Neural cell (in vitro differentiated cells): Measurements from ENCODE around the gene STPG4.

Experiments
- MXI1 ChIP-seq: fragments of 450-650 bp; conservative IDR thresholded peaks from 2 replicates; pipeline ENCODE4 v1.6.1; 2014; ENCODE audit warnings: antibody characterized with exemption, mild to moderate bottlenecking; ENCODE audit not compliant: poor library complexity, severe bottlenecking
- POLR2AphosphoS5 ChIP-seq: IDR thresholded peaks from 2 replicates; pipeline ENCODE4 v1.6.1; 2012
- REST ChIP-seq: IDR thresholded peaks from 2 replicates; pipeline ENCODE4 v1.6.1; 2012; ENCODE audit warnings: borderline replicate concordance
- SMC3 ChIP-seq: fragments of 450-650 bp; conservative IDR thresholded peaks from 2 replicates; pipeline ENCODE4 v1.6.1; 2014; ENCODE audit warnings: antibody characterized with exemption, mild to moderate bottlenecking, moderate library complexity; ENCODE audit not compliant: poor library complexity
- TF ChIP-seq, protein P1 (sequence below): fragments of 450-650 bp; IDR thresholded peaks from 2 replicates; pipeline ENCODE4 v1.5.1; 2014; ENCODE audit warnings: antibody characterized with exemption, mild to moderate bottlenecking, moderate library complexity; ENCODE audit not compliant: poor library complexity, severe bottlenecking

DNA sequence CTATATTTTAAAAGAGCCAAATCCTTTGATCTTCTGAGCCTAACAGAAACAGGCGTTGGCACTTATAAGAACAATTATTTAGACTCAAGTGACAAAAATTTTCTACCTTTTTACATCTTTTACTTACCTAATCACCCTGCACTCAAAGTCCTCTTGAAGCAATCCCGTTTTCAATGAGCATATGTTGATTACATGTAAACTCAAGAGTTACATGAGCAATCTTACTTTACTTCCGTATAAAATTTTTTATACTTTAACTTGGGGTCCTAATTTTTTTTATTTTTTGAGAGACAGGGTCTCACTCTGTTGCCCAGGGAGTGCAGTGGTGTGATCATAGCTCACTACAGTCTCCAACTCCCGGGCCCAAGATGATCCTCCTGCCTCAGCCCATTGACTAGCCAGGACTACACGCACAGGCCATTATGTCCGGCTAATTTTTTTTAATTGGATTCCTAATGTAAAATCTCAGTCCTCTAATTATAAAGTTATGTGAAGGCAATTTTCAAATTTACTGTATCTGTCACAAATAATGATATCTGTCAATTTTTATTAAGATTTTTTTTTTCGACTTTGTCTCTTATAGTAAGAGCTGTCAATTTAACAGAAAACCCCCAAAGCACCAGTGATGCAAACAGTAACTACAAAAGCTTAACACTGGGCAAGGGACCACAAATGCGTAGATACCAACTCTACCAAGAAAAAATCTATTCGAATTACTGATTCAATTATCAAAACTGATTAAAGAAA lies 19.1 kb upstream of the STPG4 start:
- TF ChIP-seq, protein P1, sequence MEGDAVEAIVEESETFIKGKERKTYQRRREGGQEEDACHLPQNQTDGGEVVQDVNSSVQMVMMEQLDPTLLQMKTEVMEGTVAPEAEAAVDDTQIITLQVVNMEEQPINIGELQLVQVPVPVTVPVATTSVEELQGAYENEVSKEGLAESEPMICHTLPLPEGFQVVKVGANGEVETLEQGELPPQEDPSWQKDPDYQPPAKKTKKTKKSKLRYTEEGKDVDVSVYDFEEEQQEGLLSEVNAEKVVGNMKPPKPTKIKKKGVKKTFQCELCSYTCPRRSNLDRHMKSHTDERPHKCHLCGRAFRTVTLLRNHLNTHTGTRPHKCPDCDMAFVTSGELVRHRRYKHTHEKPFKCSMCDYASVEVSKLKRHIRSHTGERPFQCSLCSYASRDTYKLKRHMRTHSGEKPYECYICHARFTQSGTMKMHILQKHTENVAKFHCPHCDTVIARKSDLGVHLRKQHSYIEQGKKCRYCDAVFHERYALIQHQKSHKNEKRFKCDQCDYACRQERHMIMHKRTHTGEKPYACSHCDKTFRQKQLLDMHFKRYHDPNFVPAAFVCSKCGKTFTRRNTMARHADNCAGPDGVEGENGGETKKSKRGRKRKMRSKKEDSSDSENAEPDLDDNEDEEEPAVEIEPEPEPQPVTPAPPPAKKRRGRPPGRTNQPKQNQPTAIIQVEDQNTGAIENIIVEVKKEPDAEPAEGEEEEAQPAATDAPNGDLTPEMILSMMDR, result no peak
- TF ChIP-seq REST (no peak), SMC3 (no peak), POLR2AphosphoS5 (no peak), MXI1 (no peak)
